PC-9 (cell line): ENCODE data around the gene ZNF416.

Source experiments
- CTCF ChIP-seq: fragments of 200-600 bp; sonication (generic); conservative IDR thresholded peaks from 2 replicates; pipeline ENCODE4 v1.6.1; 2017; ENCODE audit warnings: mixed run types, antibody characterized with exemption, mild to moderate bottlenecking, moderate library complexity
- EZH2 ChIP-seq: fragments of 200-600 bp; sonication (generic); IDR thresholded peaks from 2 replicates; pipeline ENCODE4 v1.8.0; 2017; ENCODE audit warnings: antibody characterized with exemption, low read depth

- TF ChIP-seq CTCF (no peak), EZH2 (no peak)
These were observed 6.2 kb downstream of the ZNF416 start for GRCh38 chr19:57572415-57572947.
